IMR-90 (cell line): ENCODE measurements around the gene BRAT1. TPM values are rescaled to one million over a fixed set of nuclear protein-coding genes. Genes with fewer than 3 reads are reported as not detected.

Experiments used
- ATAC-seq: fragments of 200-7000 bp; cut with Tn5 transposase; 2 replicates; pipeline ENCODE4 v1.9.1; 2020; ENCODE audit warnings: low read depth, mild to moderate bottlenecking, moderate library complexity
- BruUV-seq: library from RNA; stranded (reverse); fragments of 400-500 nt; replicated peaks from 2 replicates; lab custom pipeline; 2021; lab: Mats Ljungman, UMichigan
- CTCF ChIA-PET: fragments of 300-600 bp; formaldehyde crosslinking; extraction: SDS; loops from one replicate; lab custom pipeline; 2021; ENCODE audit warnings: antibody characterized with exemption; lab: Yijun Ruan, JAX
- POLR2A ChIA-PET: fragments of 300-600 bp; sonication (Branson Sonifier 250); formaldehyde crosslinking; loops from one replicate; lab custom pipeline; 2022; ENCODE audit warnings: antibody characterized with exemption; ENCODE audit not compliant: unreplicated experiment; lab: Charles Lee
- DNase-seq: peaks from one replicate; pipeline ENCODE4 v3.0.0; 2013
- H2AFZ ChIP-seq: replicated peaks from 2 replicates; pipeline ENCODE3; 2013; ENCODE audit warnings: low read length, mild to moderate bottlenecking; ENCODE audit not compliant: poor library complexity
- H2AK5ac ChIP-seq: 2 replicates; pipeline ENCODE4 v1.6.1; 2013; ENCODE audit warnings: low read depth, low read length, inconsistent platforms
- H2AK9ac ChIP-seq: replicated peaks from 2 replicates; pipeline ENCODE3; 2013; ENCODE audit warnings: mild to moderate bottlenecking, low read depth, low read length, moderate library complexity; ENCODE audit not compliant: poor library complexity
- H2BK120ac ChIP-seq: 2 replicates; pipeline ENCODE4 v1.6.1; 2013; ENCODE audit warnings: low read depth, low read length, inconsistent platforms
- H2BK15ac ChIP-seq: 3 replicates; pipeline ENCODE4 v1.6.1; 2013; ENCODE audit warnings: low read depth, low read length, inconsistent platforms
- H2BK20ac ChIP-seq: 2 replicates; pipeline ENCODE4 v1.6.1; 2013; ENCODE audit warnings: low read depth, mild to moderate bottlenecking, inconsistent platforms, low read length, moderate library complexity
- H2BK5ac ChIP-seq: 2 replicates; pipeline ENCODE4 v1.6.1; 2013; ENCODE audit warnings: mild to moderate bottlenecking, low read depth, low read length, inconsistent platforms; ENCODE audit not compliant: poor library complexity, severe bottlenecking
- H3K14ac ChIP-seq: replicated peaks from 2 replicates; pipeline ENCODE4 v1.6.1; 2013; ENCODE audit warnings: low read depth, low read length, inconsistent platforms
- H3K18ac ChIP-seq: 2 replicates; pipeline ENCODE4 v1.6.1; 2013; ENCODE audit warnings: low read depth, low read length, control low read depth
- H3K23ac ChIP-seq: 2 replicates; pipeline ENCODE4 v1.6.1; 2013; ENCODE audit warnings: low read depth, low read length, inconsistent platforms
- H3K27ac ChIP-seq: 2 replicates; pipeline ENCODE4 v1.5.1; 2013; ENCODE audit warnings: mild to moderate bottlenecking, control low read depth, low read length; ENCODE audit not compliant: insufficient read depth
- H3K27me3 ChIP-seq: 2 replicates; pipeline ENCODE4 v1.6.1; 2013; ENCODE audit warnings: low read length; ENCODE audit not compliant: control insufficient read depth, insufficient read depth
- H3K36me3 ChIP-seq: 2 replicates; pipeline ENCODE4 v1.6.1; 2013; ENCODE audit warnings: low read length, mixed read lengths; ENCODE audit not compliant: control insufficient read depth, insufficient read depth
- H3K4ac ChIP-seq: 2 replicates; pipeline ENCODE4 v1.6.1; 2013; ENCODE audit warnings: low read depth, low read length, inconsistent platforms
- H3K4me1 ChIP-seq: 2 replicates; pipeline ENCODE4 v1.6.1; 2013; ENCODE audit warnings: low read length, mixed read lengths; ENCODE audit not compliant: control insufficient read depth, insufficient read depth
- H3K4me2 ChIP-seq: 2 replicates; pipeline ENCODE4 v1.6.1; 2013; ENCODE audit warnings: low read depth, mild to moderate bottlenecking, control low read depth, low read length, moderate library complexity
- H3K4me3 ChIP-seq: 2 replicates; pipeline ENCODE4 v1.5.1; 2013; ENCODE audit warnings: low read depth, mild to moderate bottlenecking, control low read depth, low read length, moderate library complexity; ENCODE audit not compliant: insufficient read depth
- H3K56ac ChIP-seq: 2 replicates; pipeline ENCODE4 v1.6.1; 2013; ENCODE audit warnings: low read length, inconsistent platforms; ENCODE audit not compliant: insufficient read depth; ENCODE audit errors: extremely low read depth
- H3K79me1 ChIP-seq, 2 experiments: 2 replicates each; pipeline ENCODE4 v1.6.1; 2013; ENCODE audit warnings: low read length in 2 of 2, inconsistent platforms in 1 of 2, low read depth in 1 of 2
- H3K9ac ChIP-seq: 2 replicates; pipeline ENCODE4 v1.6.1; 2013; ENCODE audit warnings: low read depth, low read length, control low read depth
- H3K9me1 ChIP-seq: 2 replicates; pipeline ENCODE4 v1.6.1; 2013; ENCODE audit warnings: low read length, inconsistent platforms; ENCODE audit not compliant: insufficient read depth
- H3K9me3 ChIP-seq: 2 replicates; pipeline ENCODE4 v1.6.1; 2013; ENCODE audit warnings: low read length; ENCODE audit not compliant: control insufficient read depth, insufficient read depth
- H4K20me1 ChIP-seq: 2 replicates; pipeline ENCODE4 v1.6.1; 2013; ENCODE audit warnings: low read length, inconsistent platforms; ENCODE audit not compliant: insufficient read depth
- H4K5ac ChIP-seq: 2 replicates; pipeline ENCODE4 v1.6.1; 2013; ENCODE audit warnings: mild to moderate bottlenecking, low read depth, low read length, control low read depth
- H4K8ac ChIP-seq, 2 experiments: 2 replicates each; pipeline ENCODE4 v1.6.1; 2013; ENCODE audit warnings: low read depth in 2 of 2, low read length in 2 of 2, control low read depth in 1 of 2, inconsistent platforms in 1 of 2
- H4K91ac ChIP-seq: 2 replicates; pipeline ENCODE4 v1.6.1; 2013; ENCODE audit warnings: low read depth, low read length, inconsistent platforms; ENCODE audit not compliant: insufficient read depth
- CEBPB ChIP-seq: IDR thresholded peaks from 2 replicates; pipeline ENCODE4 v1.6.1; 2012; ENCODE audit warnings: low read depth, low read length, improper control_type of control experiment
- FOS ChIP-seq: fragments of 150-350 bp; IDR thresholded peaks from 2 replicates; pipeline ENCODE4 v1.6.1; 2016; ENCODE audit warnings: low read depth, low read length
- MAFK ChIP-seq: IDR thresholded peaks from 2 replicates; pipeline ENCODE4 v1.6.1; 2012; ENCODE audit warnings: low read depth, low read length, improper control_type of control experiment
- MAZ ChIP-seq: IDR thresholded peaks from 2 replicates; pipeline ENCODE4 v1.6.1; 2012; ENCODE audit warnings: low read depth, mild to moderate bottlenecking, low read length, improper control_type of control experiment, moderate library complexity, borderline replicate concordance
- RFX5 ChIP-seq: IDR thresholded peaks from 2 replicates; pipeline ENCODE4 v1.8.0; 2012; ENCODE audit warnings: low read depth, mild to moderate bottlenecking, low read length, moderate library complexity
- WGBS, 2 experiments: methylation state at CpG; one replicate each; pipeline versions ENCODE4 v1.1.5 to v1.1.7; 2013; ENCODE audit warnings: missing lambda C conversion rate in 2 of 2; ENCODE audit not compliant: insufficient read length in 1 of 2; ENCODE audit errors: extremely low coverage in 2 of 2; 5-methylcytosine and 5-hydroxymethylcytosine counted together
- dilution Hi-C: fragments of 300-500 bp; cut with HindIII; formaldehyde crosslinking; loops from one replicate; pipeline ENCODE4 v1.14.3; 2018; ENCODE audit warnings: low sequenced_read_pairs; ENCODE audit not compliant: unreplicated experiment
- in situ Hi-C: fragments of 300-500 bp; cut with MboI; formaldehyde crosslinking; loops from 3 replicates; pipeline ENCODE4 v1.14.3; 2019; ENCODE audit warnings: low sequenced_read_pairs, inconsistent platforms, mixed read lengths
- intact Hi-C: fragments of 100-400 bp; cut with micrococcal nuclease; formaldehyde crosslinking; loops from 2 replicates; pipeline ENCODE4 v1.10.0; 2022
- polyA plus RNA-seq, 3 experiments: library from polyadenylated mRNA; depleted of rRNA; stranded (reverse); fragments of >200 nt; gene quantifications; 2 replicates each; pipeline ENCODE4 v1.2.3, GENCODE V29; 2012; ENCODE audit warnings: low replicate concordance in 1 of 3
- total RNA-seq: library from RNA; depleted of rRNA; stranded (reverse); fragments of >200 nt; gene quantifications from 2 replicates; pipeline ENCODE4 v1.2.3, GENCODE V29; 2012

Gene BRAT1
- total and polyA plus RNA-seq, 2 of the 4 experiments (the other 2 are of a cell fraction), result 6.8 to 21.9 TPM

GRCh38 chr7:2529161-2530070 is 25.9 kb downstream of the BRAT1 start (continued):
- TF ChIP-seq MAZ (peak; percentile 41; the same call in 1 of the 2 replicates), FOS (no peak)

DNA sequence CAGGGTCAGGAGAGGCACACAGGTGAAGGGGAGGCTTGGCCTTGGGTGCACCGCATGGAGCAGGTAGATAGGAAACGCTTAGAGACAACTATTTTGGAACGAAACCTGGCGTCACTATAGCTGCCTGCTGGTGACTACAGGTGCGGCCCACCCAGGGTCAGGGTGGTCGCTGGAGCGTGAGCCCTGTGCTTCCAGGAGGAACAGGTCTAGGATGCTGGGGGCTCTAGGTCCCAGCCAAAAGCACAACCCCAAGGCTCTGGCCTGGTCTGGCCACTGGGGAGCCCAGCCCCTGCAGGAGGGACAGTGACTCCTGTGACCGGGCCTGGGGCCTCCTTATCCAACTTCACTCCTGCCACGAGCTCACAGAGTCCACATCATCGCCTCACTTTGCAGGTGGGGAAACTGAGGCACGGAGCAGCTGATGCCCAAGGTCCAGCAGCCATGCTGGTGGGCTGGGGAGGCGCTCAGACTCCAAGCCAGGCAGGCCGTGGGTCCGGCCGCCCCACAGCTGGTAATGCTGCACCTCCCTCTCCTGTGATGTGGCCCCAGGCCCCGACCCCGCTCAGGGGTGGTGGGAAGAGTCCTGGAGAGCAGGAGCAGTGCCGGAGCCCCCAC is 26.7 kb downstream of the BRAT1 start:
- no peaks in the 10 kb centered on the region for H3K9me3 ChIP-seq
- in situ Hi-C loops (no loop called here), intact Hi-C loops (no loop called here), dilution Hi-C loops (no loop called here)
- no peak overlapping the region for H3K9ac ChIP-seq
- peaks cover 0 to 6% of the 10 kb centered on the region in 2 experiments; a peak in 1 of 4 replicates for H3K79me1 ChIP-seq
- 0 out of 2 replicates have a peak overlapping the region, but pooled peaks have one; percentile 29 for H2BK20ac ChIP-seq
- TF ChIP-seq MAFK (no peak), RFX5 (no peak), CEBPB (no peak)
- WGBS, 2 experiments, result 89% methylated on average over 3 of the region's 18 CpGs; no CpG with 5 or more reads in 1 of the 2 experiments
- POLR2A ChIA-PET, result no interaction called here
- H2AFZ ChIP-seq, result no peak overlapping the region
- no peak overlapping the region for H3K56ac ChIP-seq
- ATAC-seq, result no peak
- peak overlapping the region; percentile 78 for H2BK120ac ChIP-seq
- H4K91ac ChIP-seq, result peak overlapping the region; percentile 47; the same call in 1 of the 2 replicates
- no peak overlapping the region; a peak in 1 of 4 replicates for H4K8ac ChIP-seq
- no TSS peak for BruUV-seq
- CTCF ChIA-PET, result interaction anchor here (0.6 kb wide), 1 partner anchor 1191 kb away, joined by 3 read pairs; no protein-coding TSS in a partner anchor
- H3K14ac ChIP-seq, result no peak overlapping the region
- H3K27ac ChIP-seq, result no peak overlapping the region
- H2AK5ac ChIP-seq, result peak overlapping the region; percentile 36
- peaks cover 36% of the 10 kb centered on the region for H3K4me1 ChIP-seq
- H4K5ac ChIP-seq, result no peak overlapping the region
- peak overlapping the region; percentile 87 for H2BK5ac ChIP-seq
- no peaks in the 10 kb centered on the region for H3K27me3 ChIP-seq
- no peak overlapping the region for H3K4me3 ChIP-seq
- peak overlapping the region; percentile 85; the same call in 1 of the 2 replicates for H3K4ac ChIP-seq
- no peaks in the 10 kb centered on the region for H3K9me1 ChIP-seq
- no peak overlapping the region for H3K18ac ChIP-seq
- no peak overlapping the region for H3K23ac ChIP-seq
- no peaks in the 10 kb centered on the region for H3K36me3 ChIP-seq
- no peaks in the 10 kb centered on the region for H4K20me1 ChIP-seq
- no peak overlapping the region for H3K4me2 ChIP-seq
- 0 out of 3 replicates have a peak overlapping the region, but pooled peaks have one; percentile 96 for H2BK15ac ChIP-seq
- no peak overlapping the region for H2AK9ac ChIP-seq
- no peak for DNase-seq
